Nephron progenitor cell (in vitro differentiated cells): ENCODE results near the gene RAF1.

ENCODE experiments used
- DNase-seq: peaks from one replicate; pipeline ENCODE4 v3.0.0; 2021
- H3K27ac Mint-ChIP-seq: 2 replicates; pipeline ENCODE4 v1.8.0; 2021; ENCODE audit warnings: mild to moderate bottlenecking, moderate library complexity, mixed read lengths
- H3K27me3 Mint-ChIP-seq: 2 replicates; pipeline ENCODE4 v1.8.0; 2021; ENCODE audit warnings: mild to moderate bottlenecking, low read depth, mixed read lengths; ENCODE audit not compliant: poor library complexity
- H3K36me3 Mint-ChIP-seq: 2 replicates; pipeline ENCODE4 v1.8.0; 2021; ENCODE audit warnings: low read depth, mixed read lengths
- H3K4me1 Mint-ChIP-seq: 2 replicates; pipeline ENCODE4 v1.8.0; 2021; ENCODE audit warnings: mixed read lengths
- H3K4me3 Mint-ChIP-seq: 2 replicates; pipeline ENCODE4 v1.8.0; 2021; ENCODE audit warnings: mild to moderate bottlenecking, moderate library complexity, mixed read lengths
- H3K9me3 Mint-ChIP-seq: 2 replicates; pipeline ENCODE4 v1.8.0; 2021; ENCODE audit warnings: mild to moderate bottlenecking, moderate library complexity, mixed read lengths
- CTCF ChIP-seq: fragments of 200-600 bp; sonication (generic); IDR thresholded peaks from 2 replicates; pipeline ENCODE4 v1.5.0; 2021; ENCODE audit warnings: antibody characterized with exemption

The RAF1 gene

GRCh38 chr3:12620305-12620704 is 43.6 kb downstream of the RAF1 start:
- Mint-ChIP-seq H3K9me3 (no peaks in the 10 kb centered on the region), H3K27me3 (peaks cover 4% of the 10 kb centered on the region), H3K27ac (no peak overlapping the region), H3K36me3 (peaks cover 34% of the 10 kb centered on the region), H3K4me1 (peaks cover 14% of the 10 kb centered on the region), H3K4me3 (no peak overlapping the region)
- DNase-seq: no peak
- TF ChIP-seq CTCF: no peak

- Mint-ChIP-seq H3K27ac (no peak overlapping the region), H3K4me1 (peaks cover 11% of the 10 kb centered on the region), H3K27me3 (peaks cover 4% of the 10 kb centered on the region), H3K36me3 (peaks cover 49% of the 10 kb centered on the region), H3K9me3 (no peaks in the 10 kb centered on the region), H3K4me3 (no peak overlapping the region)
- DNase-seq: no peak
- TF ChIP-seq CTCF: no peak
These were observed 45.5 kb downstream of the RAF1 start for GRCh38 chr3:12618426-12618825.

DNA sequence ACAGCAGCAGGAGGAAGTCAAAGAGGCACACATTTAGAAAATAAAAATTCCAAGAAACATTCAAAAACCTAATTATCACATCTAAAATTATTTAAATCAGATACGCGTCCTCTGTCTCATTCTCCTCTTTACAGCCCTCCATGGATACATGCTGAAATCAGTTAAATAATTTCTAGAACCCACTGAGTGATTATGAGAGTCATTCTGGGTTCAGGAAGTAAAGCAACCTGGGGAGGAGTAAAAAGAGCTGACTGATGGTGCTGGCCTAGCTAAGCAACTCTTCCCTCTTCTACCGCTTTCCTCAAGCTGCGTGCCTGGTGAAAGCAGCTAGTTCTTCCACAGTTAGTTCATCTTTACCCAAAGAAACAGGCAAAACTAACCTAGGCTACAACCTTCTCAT is 48.7 kb downstream of the RAF1 start:
- no peak for TF ChIP-seq CTCF
- Mint-ChIP-seq H3K27me3 (no peaks in the 10 kb centered on the region), H3K4me3 (no peak overlapping the region), H3K4me1 (peaks cover 4% of the 10 kb centered on the region), H3K27ac (peak overlapping the region; percentile 71), H3K36me3 (peaks cover 62% of the 10 kb centered on the region), H3K9me3 (no peaks in the 10 kb centered on the region)
- DNase-seq: no peak

GRCh38 chr3:12613250-12613649 is 50.7 kb downstream of the RAF1 start:
- H3K4me1 Mint-ChIP-seq: peaks cover 4% of the 10 kb centered on the region
- peak overlapping the region; percentile 10 for H3K27ac Mint-ChIP-seq
- no peak for TF ChIP-seq CTCF
- H3K9me3 Mint-ChIP-seq: no peaks in the 10 kb centered on the region
- no peak for DNase-seq
- H3K36me3 Mint-ChIP-seq: peaks cover 70% of the 10 kb centered on the region
- no peaks in the 10 kb centered on the region for H3K27me3 Mint-ChIP-seq
- H3K4me3 Mint-ChIP-seq: no peak overlapping the region

GRCh38 chr3:12612514-12613226 is 51.2 kb downstream of the RAF1 start:
- no peaks in the 10 kb centered on the region for H3K9me3 Mint-ChIP-seq
- no peak overlapping the region for H3K4me3 Mint-ChIP-seq
- H3K4me1 Mint-ChIP-seq: peaks cover 4% of the 10 kb centered on the region
- no peak for DNase-seq
- peaks cover 2% of the 10 kb centered on the region for H3K27me3 Mint-ChIP-seq
- no peak overlapping the region for H3K27ac Mint-ChIP-seq
- no peak for TF ChIP-seq CTCF
- H3K36me3 Mint-ChIP-seq: peaks cover 71% of the 10 kb centered on the region

GRCh38 chr3:12611117-12611516 is 52.8 kb downstream of the RAF1 start:
- no peak for TF ChIP-seq CTCF
- Mint-ChIP-seq H3K4me1 (peaks cover 4% of the 10 kb centered on the region), H3K4me3 (no peak overlapping the region), H3K27me3 (peaks cover 3% of the 10 kb centered on the region), H3K36me3 (peaks cover 74% of the 10 kb centered on the region), H3K9me3 (no peaks in the 10 kb centered on the region), H3K27ac (no peak overlapping the region)
- no peak for DNase-seq
